ENCODE results near the gene PRMT3.

GRCh38 chr11:20367313-20367948, 20.1 kb upstream of the PRMT3 start:
- TF ChIP-seq CTCF (IDR thresholded peaks at IDR 0.05) (no peak), POLR2A (IDR thresholded peaks at IDR 0.05) (no peak)
